K562 treated with DMSO at 1 percent for 12 hours (cell line): ENCODE results near the gene TMEM154. TPM values are rescaled to one million over a fixed set of nuclear protein-coding genes. Genes with fewer than 3 reads are reported as not detected.

ENCODE experiments used
- total RNA-seq: library from RNA; unstranded; fragments of 300-600 nt; gene quantifications from 2 replicates; pipeline ENCODE4 v1.2.3, GENCODE V29; 2022; ENCODE audit not compliant: insufficient read depth

TMEM154 gene, protein sequence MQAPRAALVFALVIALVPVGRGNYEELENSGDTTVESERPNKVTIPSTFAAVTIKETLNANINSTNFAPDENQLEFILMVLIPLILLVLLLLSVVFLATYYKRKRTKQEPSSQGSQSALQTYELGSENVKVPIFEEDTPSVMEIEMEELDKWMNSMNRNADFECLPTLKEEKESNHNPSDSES
- 1.4 and 5.0 TPM in 2 replicates for total RNA-seq

DNA sequence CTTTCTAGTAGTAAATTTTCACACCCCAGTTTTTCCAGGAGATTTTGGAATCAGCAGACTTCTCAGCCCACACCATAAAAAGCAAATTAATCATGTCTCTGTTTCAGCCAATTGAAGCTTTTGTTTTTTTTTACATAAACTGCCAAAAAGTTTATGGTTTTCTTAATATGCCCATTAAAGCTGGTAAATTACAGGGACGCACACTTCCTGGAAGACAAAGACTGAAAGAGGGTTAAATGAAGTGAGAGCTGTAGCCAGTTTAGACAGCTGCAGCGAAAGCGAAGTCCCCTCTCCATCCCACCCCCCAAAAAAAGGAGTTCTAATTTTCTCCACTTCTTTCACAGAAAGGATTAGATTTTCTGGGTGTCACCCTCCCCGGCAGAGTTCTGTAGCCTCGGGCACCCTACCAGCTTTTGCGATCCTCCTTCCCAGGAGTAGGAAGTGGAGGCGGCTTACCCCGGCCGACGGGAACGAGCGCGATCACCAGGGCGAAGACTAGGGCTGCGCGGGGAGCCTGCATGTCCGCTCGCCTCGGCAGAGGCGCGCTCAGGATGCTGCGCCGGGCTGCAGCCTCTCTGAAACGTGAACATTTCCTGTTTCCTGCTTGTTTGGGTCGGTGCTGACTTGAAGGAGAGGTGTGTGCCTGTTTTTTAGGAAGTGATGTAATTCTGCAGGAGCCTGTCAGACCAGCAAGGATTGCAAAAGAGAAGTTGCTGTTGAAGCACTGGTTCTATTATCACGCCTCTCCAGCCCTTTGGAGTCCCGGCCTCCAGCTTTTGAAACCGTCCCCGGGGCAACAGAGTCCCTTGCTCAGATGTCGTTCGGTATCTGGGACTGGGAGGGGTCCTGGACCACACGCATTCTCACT, at the start of gene TMEM154:
TMEM154 (minus strand) TSS at position 584 of the 868 bp plus-strand sequence; CDS start at position 520, 64 bp downstream.

Other genes starting within 250 kb of the TMEM154 start
- gene FBXW7, start 143.9 kb downstream of the TMEM154 start, total RNA-seq: 6.8 and 7.7 TPM in 2 replicates
- gene TIGD4, start 99.7 kb upstream of the TMEM154 start, total RNA-seq: 0.33 TPM in 1 of 2 replicates, not detected in the other
- 6.0 and 21.7 TPM in 2 replicates for gene ARFIP1, start 100.0 kb upstream of the TMEM154 start, total RNA-seq